Hepatocyte (in vitro differentiated cells): ENCODE results near the gene C1orf94. TPM values are rescaled to one million over a fixed set of nuclear protein-coding genes. Genes with fewer than 3 reads are reported as not detected.

ENCODE experiments used
- DNase-seq: peaks from one replicate; pipeline ENCODE4 v3.0.0-alpha.2; 2016; ENCODE audit warnings: low spot score
- H2AFZ ChIP-seq: fragments of 200-600 bp; sonication (generic); 2 replicates; pipeline ENCODE4 v1.6.0; 2016; ENCODE audit warnings: antibody characterized with exemption, mild to moderate bottlenecking
- H3K27ac ChIP-seq: fragments of 200-600 bp; sonication (generic); 2 replicates; pipeline ENCODE4 v1.5.1; 2016; ENCODE audit warnings: mild to moderate bottlenecking
- H3K27me3 ChIP-seq: fragments of 200-600 bp; sonication (generic); 2 replicates; pipeline ENCODE4 v1.6.1; 2016
- H3K36me3 ChIP-seq: fragments of 200-600 bp; sonication (generic); replicated peaks from 2 replicates; pipeline ENCODE4 v1.5.1; 2016; ENCODE audit warnings: low read depth; ENCODE audit not compliant: insufficient read depth
- H3K4me1 ChIP-seq: fragments of 200-600 bp; sonication (generic); 2 replicates; pipeline ENCODE4 v1.5.1; 2016; ENCODE audit warnings: mild to moderate bottlenecking, moderate library complexity; ENCODE audit not compliant: insufficient read depth
- H3K4me2 ChIP-seq: fragments of 200-600 bp; sonication (generic); 2 replicates; pipeline ENCODE4 v1.6.0; 2016
- H3K4me3 ChIP-seq: fragments of 200-600 bp; sonication (generic); 2 replicates; pipeline ENCODE4 v1.5.1; 2016; ENCODE audit warnings: mild to moderate bottlenecking
- H3K79me2 ChIP-seq: fragments of 200-600 bp; sonication (generic); 2 replicates; pipeline ENCODE4 v1.6.0; 2017; ENCODE audit warnings: mild to moderate bottlenecking
- H3K9me2 ChIP-seq: fragments of 200-600 bp; sonication (generic); replicated peaks from 2 replicates; pipeline ENCODE4 v1.6.0; 2017; ENCODE audit warnings: mild to moderate bottlenecking; ENCODE audit not compliant: insufficient read depth
- H3K9me3 ChIP-seq: fragments of 200-600 bp; sonication (generic); 2 replicates; pipeline ENCODE4 v1.5.1; 2016; ENCODE audit warnings: low read depth, mild to moderate bottlenecking
- H4K20me1 ChIP-seq: fragments of 200-600 bp; sonication (generic); 2 replicates; pipeline ENCODE4 v1.6.0; 2016; ENCODE audit warnings: mild to moderate bottlenecking; ENCODE audit not compliant: insufficient read depth, poor library complexity, severe bottlenecking
- CTCF ChIP-seq: fragments of 200-600 bp; sonication (generic); IDR thresholded peaks from 2 replicates; pipeline ENCODE4 v1.5.1; 2016; ENCODE audit warnings: antibody characterized with exemption, mild to moderate bottlenecking; ENCODE audit not compliant: poor library complexity
- EZH2 ChIP-seq: fragments of 200-600 bp; sonication (generic); IDR thresholded peaks from 2 replicates; pipeline ENCODE4 v1.6.1; 2016; ENCODE audit warnings: antibody characterized with exemption, mild to moderate bottlenecking, borderline replicate concordance
- EZH2phosphoT487 ChIP-seq: fragments of 200-600 bp; sonication (generic); IDR thresholded peaks from one replicate; pipeline ENCODE4 v1.6.1; 2018; ENCODE audit warnings: antibody characterized with exemption, mild to moderate bottlenecking, low read depth, moderate library complexity; ENCODE audit not compliant: unreplicated experiment, severe bottlenecking
- WGBS: methylation state at CpG from one replicate; pipeline ENCODE4 v1.1.6; 2016; ENCODE audit warnings: low lambda C conversion rate; ENCODE audit errors: missing lambda C conversion rate; 5-methylcytosine and 5-hydroxymethylcytosine counted together
- polyA plus RNA-seq: library from polyadenylated mRNA; unstranded; fragments of >200 nt; fragmentation: Nextera tagmentation; extraction: Ambion mirVana; gene quantifications from 2 replicates; pipeline ENCODE4 v1.2.1, GENCODE V29; 2016
- total RNA-seq: library from RNA; depleted of rRNA; stranded (reverse); fragments of >200 nt; gene quantifications from 2 replicates; pipeline ENCODE4 v1.2.3, GENCODE V29; 2014

The C1orf94 gene
- total and polyA plus RNA-seq, 2 experiments from 2014 or later, result not detected

DNA sequence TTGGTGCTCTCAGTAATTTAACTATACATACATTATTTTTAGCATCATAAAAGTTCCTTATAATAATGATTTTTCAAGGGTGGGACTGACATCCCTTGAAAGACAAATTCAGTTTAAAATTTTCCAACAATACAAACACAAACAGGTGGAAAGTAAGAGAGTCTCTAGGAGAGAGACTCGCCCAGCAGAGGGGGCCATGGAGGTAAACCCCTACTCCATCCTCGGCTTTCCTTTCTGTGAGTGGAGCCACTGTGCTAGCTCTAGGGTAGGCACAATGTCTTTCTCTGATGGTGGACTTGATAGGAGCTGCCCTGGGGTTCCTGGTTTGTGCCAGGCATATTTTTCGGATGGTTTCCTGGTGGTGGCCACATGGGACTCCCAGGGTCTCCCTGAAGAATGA, 20.0 kb upstream of the C1orf94 start:
- H3K79me2 ChIP-seq, result no peaks in the 10 kb centered on the region
- H3K27ac ChIP-seq, result no peak overlapping the region
- TF ChIP-seq EZH2, result no peak
- TF ChIP-seq EZH2phosphoT487, result no peak
- TF ChIP-seq CTCF, result no peak
- no peaks in the 10 kb centered on the region for H3K9me3 ChIP-seq
- no peaks in the 10 kb centered on the region for H3K4me1 ChIP-seq
- H3K36me3 ChIP-seq, result no peaks in the 10 kb centered on the region
- no peak for DNase-seq
- H3K9me2 ChIP-seq, result no peaks in the 10 kb centered on the region
- 57% methylated on average over 3 of the region's 3 CpGs for WGBS
- no peaks in the 10 kb centered on the region for H4K20me1 ChIP-seq
- H3K4me2 ChIP-seq, result no peak overlapping the region
- H3K4me3 ChIP-seq, result no peak overlapping the region
- peaks cover 30% of the 10 kb centered on the region for H3K27me3 ChIP-seq
- H2AFZ ChIP-seq, result no peak overlapping the region

DNA sequence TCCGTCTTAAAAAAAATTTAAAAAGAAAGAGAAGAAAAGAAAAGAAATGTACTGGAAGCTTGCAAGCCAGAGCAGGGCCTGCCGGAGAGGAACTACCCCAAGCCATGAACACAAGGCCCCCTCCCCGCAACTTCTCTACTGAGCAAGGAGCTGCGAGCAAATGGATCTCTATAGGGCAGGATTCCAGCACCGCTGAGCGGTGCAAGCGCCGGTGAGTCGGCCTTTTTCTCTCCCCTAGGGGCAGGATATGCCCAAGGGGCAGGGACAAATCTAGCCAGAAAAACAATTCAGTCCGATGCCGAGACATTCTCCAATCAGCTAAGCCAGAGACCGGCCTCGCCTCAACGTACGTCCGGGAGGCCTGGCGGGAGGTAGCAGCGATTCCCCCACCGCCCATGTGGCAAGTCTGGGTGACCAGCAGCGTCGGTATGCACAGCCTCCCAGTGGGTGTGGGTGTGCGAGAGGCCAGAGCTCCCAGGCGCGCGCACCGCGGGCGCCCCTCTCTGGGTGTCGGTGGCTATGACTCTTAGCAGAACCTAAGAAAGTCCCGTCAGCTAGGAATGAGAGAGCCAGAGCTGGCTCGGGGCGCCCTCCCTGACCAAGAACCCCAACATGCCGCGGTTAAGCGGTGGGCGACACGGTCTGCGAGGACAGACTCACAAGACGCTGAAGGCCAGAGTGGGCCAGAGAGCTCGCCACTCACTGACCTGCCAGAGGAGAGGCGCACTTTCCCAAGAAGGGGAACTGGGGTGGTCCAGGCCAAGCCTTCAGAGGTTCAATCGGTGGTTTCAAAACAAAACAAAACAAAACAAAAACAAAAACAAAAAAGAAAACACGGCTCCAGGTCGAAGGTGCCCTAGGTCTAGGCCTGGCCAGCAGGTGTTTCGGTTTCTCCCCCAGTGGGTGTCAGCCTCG, 13.6 kb upstream of the C1orf94 start:
- TF ChIP-seq CTCF, result peak; percentile 66
- TF ChIP-seq EZH2phosphoT487, result peak; percentile 10
- TF ChIP-seq EZH2, result no peak
- WGBS, result 3% methylated on average over 46 of the region's 46 CpGs
- H3K4me3 ChIP-seq, result peak overlapping the region; percentile 33

DNA sequence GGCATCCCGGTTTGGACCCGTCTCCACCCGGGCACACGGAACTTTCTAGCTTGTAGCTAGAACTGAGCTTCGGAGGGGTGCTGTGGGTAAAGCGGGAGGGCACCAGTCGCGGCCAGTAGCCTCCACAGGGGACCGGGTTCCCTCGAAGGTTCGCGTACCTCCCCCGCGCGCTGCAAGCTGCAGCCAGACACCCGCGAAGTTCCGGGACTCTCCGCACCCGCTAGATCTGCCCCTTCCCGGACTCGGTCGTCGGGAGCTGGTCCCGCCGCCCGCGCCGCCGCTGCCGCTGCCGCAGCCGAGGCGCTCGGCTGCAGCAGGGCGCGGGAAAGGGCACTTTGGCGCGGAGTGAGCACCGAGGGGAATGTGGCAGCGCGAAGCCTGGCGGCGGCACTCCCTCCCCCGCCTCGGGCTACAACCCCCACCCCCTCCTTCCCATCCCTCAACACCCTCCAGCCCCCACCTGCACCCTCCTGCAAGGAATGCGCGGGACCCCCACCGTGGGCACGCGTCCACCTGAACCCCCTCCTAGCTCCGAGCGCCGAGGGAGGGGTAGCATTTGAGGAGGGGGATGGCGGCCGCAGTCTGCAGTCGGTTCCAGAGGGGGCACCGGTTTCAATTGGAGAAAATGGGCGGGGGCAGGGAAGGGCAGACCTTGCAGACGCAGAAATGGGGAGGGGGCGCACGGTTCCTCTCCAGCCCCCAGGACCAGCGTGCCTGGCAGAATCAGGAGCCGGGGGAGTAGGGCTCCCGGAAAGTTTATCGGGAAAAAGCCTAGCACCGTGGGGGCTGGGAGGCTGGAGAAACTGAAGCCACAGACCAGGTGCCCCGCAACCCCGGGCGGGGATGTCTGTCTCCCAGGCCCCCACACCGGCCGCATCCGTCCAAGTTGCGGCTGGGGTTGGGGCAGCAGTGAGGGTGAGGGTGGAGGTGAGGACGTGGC, 12.6 kb upstream of the C1orf94 start:
- no peaks in the 10 kb centered on the region for H3K9me3 ChIP-seq
- H3K27me3 ChIP-seq, result peaks cover 90% of the 10 kb centered on the region
- H3K4me2 ChIP-seq, result peak overlapping the region; percentile 96
- DNase-seq, result peak; percentile 19
- H3K9me2 ChIP-seq, result no peaks in the 10 kb centered on the region
- peak overlapping the region; percentile 42 for H2AFZ ChIP-seq
- no peak for TF ChIP-seq CTCF
- peak; percentile 79 for TF ChIP-seq EZH2
- peak; percentile 64 for TF ChIP-seq EZH2phosphoT487
- H3K4me3 ChIP-seq, result peak overlapping the region; percentile 33
- H3K4me1 ChIP-seq, result peaks cover 20% of the 10 kb centered on the region
- H4K20me1 ChIP-seq, result no peaks in the 10 kb centered on the region
- H3K27ac ChIP-seq, result no peak overlapping the region
- no peaks in the 10 kb centered on the region for H3K36me3 ChIP-seq
- 2% methylated on average over 48 of the region's 75 CpGs for WGBS
- no peaks in the 10 kb centered on the region for H3K79me2 ChIP-seq

More for the DNA sequence above, 13.6 kb upstream of the C1orf94 start:
- peak; percentile 92 for DNase-seq
- Histone ChIP-seq H3K27me3 (peaks cover 84% of the 10 kb centered on the region), H3K9me3 (no peaks in the 10 kb centered on the region), H3K4me2 (peak overlapping the region; percentile 96), H3K27ac (no peak overlapping the region), H3K9me2 (no peaks in the 10 kb centered on the region), H3K36me3 (no peaks in the 10 kb centered on the region), H2AFZ (peak overlapping the region; percentile 65), H3K4me1 (peaks cover 20% of the 10 kb centered on the region), H4K20me1 (no peaks in the 10 kb centered on the region), H3K79me2 (no peaks in the 10 kb centered on the region)
